ENCODE results near the gene NMT1.

DNA sequence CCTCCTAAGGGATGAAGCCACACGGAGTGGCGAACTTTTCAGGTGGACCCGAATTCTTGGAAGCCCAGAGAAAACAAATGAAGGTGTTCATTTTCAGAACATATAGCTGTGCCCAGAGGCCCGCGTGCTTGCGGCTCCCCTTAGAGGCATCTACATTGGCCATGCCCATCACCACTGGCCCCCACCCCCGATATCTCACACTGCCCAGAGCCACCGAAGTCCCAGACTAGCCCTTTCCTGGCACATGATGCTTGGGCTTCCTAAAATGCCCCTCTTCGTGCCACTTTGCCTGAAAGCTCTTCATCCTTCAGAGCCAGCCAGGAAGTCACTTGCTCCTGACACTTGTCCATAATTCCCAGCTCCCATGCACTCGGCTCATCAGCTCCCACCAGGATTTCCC is 85.0 kb downstream of the NMT1 start:
- TF ChIP-seq TAF1 (IDR thresholded peaks at IDR 0.05; ENCODE audit: borderline replicate concordance, insufficient read depth, low read length) (no peak), POLR2AphosphoS5 (IDR thresholded peaks at IDR 0.05; ENCODE audit: low read depth, low read length) (no peak)
- TF ChIP-seq, protein P1, sequence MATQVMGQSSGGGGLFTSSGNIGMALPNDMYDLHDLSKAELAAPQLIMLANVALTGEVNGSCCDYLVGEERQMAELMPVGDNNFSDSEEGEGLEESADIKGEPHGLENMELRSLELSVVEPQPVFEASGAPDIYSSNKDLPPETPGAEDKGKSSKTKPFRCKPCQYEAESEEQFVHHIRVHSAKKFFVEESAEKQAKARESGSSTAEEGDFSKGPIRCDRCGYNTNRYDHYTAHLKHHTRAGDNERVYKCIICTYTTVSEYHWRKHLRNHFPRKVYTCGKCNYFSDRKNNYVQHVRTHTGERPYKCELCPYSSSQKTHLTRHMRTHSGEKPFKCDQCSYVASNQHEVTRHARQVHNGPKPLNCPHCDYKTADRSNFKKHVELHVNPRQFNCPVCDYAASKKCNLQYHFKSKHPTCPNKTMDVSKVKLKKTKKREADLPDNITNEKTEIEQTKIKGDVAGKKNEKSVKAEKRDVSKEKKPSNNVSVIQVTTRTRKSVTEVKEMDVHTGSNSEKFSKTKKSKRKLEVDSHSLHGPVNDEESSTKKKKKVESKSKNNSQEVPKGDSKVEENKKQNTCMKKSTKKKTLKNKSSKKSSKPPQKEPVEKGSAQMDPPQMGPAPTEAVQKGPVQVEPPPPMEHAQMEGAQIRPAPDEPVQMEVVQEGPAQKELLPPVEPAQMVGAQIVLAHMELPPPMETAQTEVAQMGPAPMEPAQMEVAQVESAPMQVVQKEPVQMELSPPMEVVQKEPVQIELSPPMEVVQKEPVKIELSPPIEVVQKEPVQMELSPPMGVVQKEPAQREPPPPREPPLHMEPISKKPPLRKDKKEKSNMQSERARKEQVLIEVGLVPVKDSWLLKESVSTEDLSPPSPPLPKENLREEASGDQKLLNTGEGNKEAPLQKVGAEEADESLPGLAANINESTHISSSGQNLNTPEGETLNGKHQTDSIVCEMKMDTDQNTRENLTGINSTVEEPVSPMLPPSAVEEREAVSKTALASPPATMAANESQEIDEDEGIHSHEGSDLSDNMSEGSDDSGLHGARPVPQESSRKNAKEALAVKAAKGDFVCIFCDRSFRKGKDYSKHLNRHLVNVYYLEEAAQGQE (IDR thresholded peaks at IDR 0.05; ENCODE audit: insufficient read depth in 1 of 2, low read depth in 2 of 2, low read length in 2 of 2): no peak
